Mononuclear cell (primary cell): ENCODE data around the gene B4GALNT2. TPM values are rescaled to one million over a fixed set of nuclear protein-coding genes. Genes with fewer than 3 reads are reported as not detected.
"Not testable (repeated sequence)": the region's sequence is repeated elsewhere in the genome, so short reads cannot be mapped to it uniquely, and the experiment has no call there.

Source experiments
- H3K27me3 ChIP-seq: 2 replicates; pipeline ENCODE4 v1.6.0; 2011; ENCODE audit warnings: low read length, control low read depth; ENCODE audit not compliant: insufficient read depth
- H3K4me1 ChIP-seq: 2 replicates; pipeline ENCODE4 v1.5.1; 2011; ENCODE audit warnings: mild to moderate bottlenecking, low read length, control low read depth; ENCODE audit not compliant: insufficient read depth
- H3K4me3 ChIP-seq: 2 replicates; pipeline ENCODE4 v1.5.1; 2011; ENCODE audit warnings: mild to moderate bottlenecking, low read length, moderate library complexity
- H3K9me3 ChIP-seq: 2 replicates; pipeline ENCODE4 v1.5.1; 2011; ENCODE audit warnings: low read depth, mild to moderate bottlenecking, control low read depth, low read length
- total RNA-seq: library from RNA; depleted of rRNA; stranded (reverse); fragments of >200 nt; gene quantifications from one replicate; pipeline ENCODE4 v1.2.3, GENCODE V29; 2012

The B4GALNT2 gene
- total RNA-seq, 1 donor = under 0.01 TPM

- Histone ChIP-seq H3K4me1 (no peaks in the 10 kb centered on the region), H3K4me3 (no peak overlapping the region), H3K9me3 (no peaks in the 10 kb centered on the region), H3K27me3 (peaks cover 5% of the 10 kb centered on the region)
Observed at GRCh38 chr17:49108318-49108717, 24.3 kb upstream of the B4GALNT2 start.

GRCh38 chr17:49110509-49110908, 22.1 kb upstream of the B4GALNT2 start:
- H3K4me3 ChIP-seq = no peak overlapping the region
- no peaks in the 10 kb centered on the region for H3K9me3 ChIP-seq
- H3K27me3 ChIP-seq = peaks cover 12% of the 10 kb centered on the region
- H3K4me1 ChIP-seq = no peaks in the 10 kb centered on the region

GRCh38 chr17:49111934-49112333, 20.6 kb upstream of the B4GALNT2 start:
- H3K4me1 ChIP-seq = no peaks in the 10 kb centered on the region
- no peak overlapping the region for H3K4me3 ChIP-seq
- peaks cover 18% of the 10 kb centered on the region for H3K27me3 ChIP-seq
- no peaks in the 10 kb centered on the region for H3K9me3 ChIP-seq

- Histone ChIP-seq H3K27me3 (peaks cover 18% of the 10 kb centered on the region), H3K4me3 (no peak overlapping the region), H3K4me1 (no peaks in the 10 kb centered on the region), H3K9me3 (no peaks in the 10 kb centered on the region)
Observed at GRCh38 chr17:49112936-49113335, 19.6 kb upstream of the B4GALNT2 start.

GRCh38 chr17:49114703-49115102, 17.9 kb upstream of the B4GALNT2 start:
- Histone ChIP-seq H3K9me3 (no peaks in the 10 kb centered on the region), H3K4me1 (no peaks in the 10 kb centered on the region), H3K27me3 (peaks cover 20% of the 10 kb centered on the region), H3K4me3 (no peak overlapping the region)

GRCh38 chr17:49117587-49118230, 14.9 kb upstream of the B4GALNT2 start:
- peaks cover 20% of the 10 kb centered on the region for H3K27me3 ChIP-seq
- no peak overlapping the region for H3K4me3 ChIP-seq
- no peaks in the 10 kb centered on the region for H3K9me3 ChIP-seq
- no peaks in the 10 kb centered on the region for H3K4me1 ChIP-seq

- no peaks in the 10 kb centered on the region for H3K4me1 ChIP-seq
- no peak overlapping the region for H3K4me3 ChIP-seq
Observed at GRCh38 chr17:49120166-49120565, 12.4 kb upstream of the B4GALNT2 start.

GRCh38 chr17:49121696-49122292, 10.8 kb upstream of the B4GALNT2 start:
- H3K9me3 ChIP-seq = no peaks in the 10 kb centered on the region
- no peak overlapping the region for H3K4me3 ChIP-seq
- H3K4me1 ChIP-seq = no peaks in the 10 kb centered on the region
- peaks cover 3% of the 10 kb centered on the region for H3K27me3 ChIP-seq

More at GRCh38 chr17:49120166-49120565, 12.4 kb upstream of the B4GALNT2 start:
- Histone ChIP-seq H3K27me3 (peaks cover 12% of the 10 kb centered on the region), H3K9me3 (no peaks in the 10 kb centered on the region)

- Histone ChIP-seq H3K9me3 (no peaks in the 10 kb centered on the region), H3K4me1 (no peaks in the 10 kb centered on the region), H3K4me3 (no peak overlapping the region), H3K27me3 (peaks cover 3% of the 10 kb centered on the region)
Observed at GRCh38 chr17:49122566-49122965, 10.0 kb upstream of the B4GALNT2 start.

GRCh38 chr17:49123061-49123460, 9.5 kb upstream of the B4GALNT2 start:
- Histone ChIP-seq H3K4me1 (no peaks in the 10 kb centered on the region), H3K9me3 (no peaks in the 10 kb centered on the region), H3K4me3 (no peak overlapping the region), H3K27me3 (peaks cover 3% of the 10 kb centered on the region)

- Histone ChIP-seq H3K27me3 (peaks cover 10% of the 10 kb centered on the region), H3K9me3 (no peaks in the 10 kb centered on the region), H3K4me1 (no peaks in the 10 kb centered on the region), H3K4me3 (no peak overlapping the region)
Observed at GRCh38 chr17:49125449-49125848, 7.1 kb upstream of the B4GALNT2 start.

GRCh38 chr17:49126183-49126859, 6.2 kb upstream of the B4GALNT2 start:
- H3K4me3 ChIP-seq, H3K4me1 ChIP-seq, H3K9me3 ChIP-seq: not testable (repeated sequence)
- peaks cover 19% of the 10 kb centered on the region for H3K27me3 ChIP-seq

GRCh38 chr17:49129359-49129950, 3.1 kb upstream of the B4GALNT2 start:
- not testable (repeated sequence) for H3K9me3 ChIP-seq, H3K4me3 ChIP-seq, H3K4me1 ChIP-seq
- peaks cover 49% of the 10 kb centered on the region for H3K27me3 ChIP-seq

- H3K27me3 ChIP-seq = peaks cover 53% of the 10 kb centered on the region
- no peaks in the 10 kb centered on the region for H3K9me3 ChIP-seq
Observed at GRCh38 chr17:49130891-49131290, 1.7 kb upstream of the B4GALNT2 start.

GRCh38 chr17:49132317-49132698, 261 bp upstream of the B4GALNT2 start:
- H3K4me3 ChIP-seq = no peak overlapping the region
- peaks cover 7% of the 10 kb centered on the region for H3K4me1 ChIP-seq
- no peaks in the 10 kb centered on the region for H3K9me3 ChIP-seq
- peaks cover 53% of the 10 kb centered on the region for H3K27me3 ChIP-seq

More at GRCh38 chr17:49130891-49131290, 1.7 kb upstream of the B4GALNT2 start:
- H3K4me1 ChIP-seq = peaks cover 7% of the 10 kb centered on the region
- H3K4me3 ChIP-seq = no peak overlapping the region
